Heart left ventricle (tissue), 16 donors: ENCODE data around the gene MPRIP. TPM values are rescaled to one million over a fixed set of nuclear protein-coding genes. Genes with fewer than 3 reads are reported as not detected.
"Not testable (repeated sequence)": the region's sequence is repeated elsewhere in the genome, so short reads cannot be mapped to it uniquely, and the experiment has no call there.

ENCODE experiments used
- ATAC-seq, 4 donors: fragments of 200-7000 bp; cut with Tn5 transposase; one replicate each; pipeline ENCODE4 v1.9.1; 2020 to 2022; ENCODE audit warnings: moderate library complexity in 4 of 4, mild to moderate bottlenecking in 3 of 4, moderate number of reproducible peaks in 1 of 4
- DNase-seq, 5 donors: peaks; one replicate each; pipeline ENCODE4 v3.0.0-alpha.2; 2020
- H3K27ac ChIP-seq, 12 donors: fragments of 200-600 bp; sonication (generic) in 4 of 12; one replicate each; pipeline versions ENCODE4 v1.5.0 to v1.8.0; 2016 to 2022; ENCODE audit warnings: mild to moderate bottlenecking in 2 of 12
- H3K27me3 ChIP-seq, 9 donors: fragments of 200-600 bp; sonication (generic) in 2 of 9; one replicate each; pipeline versions ENCODE4 v1.5.1 to v1.8.0; 2016 to 2022; ENCODE audit warnings: mild to moderate bottlenecking in 3 of 9
- H3K36me3 ChIP-seq, 9 donors: fragments of 200-600 bp; sonication (generic) in 2 of 9; one replicate each; pipeline versions ENCODE4 v1.5.0 to v1.8.0; 2018 to 2022; ENCODE audit warnings: mild to moderate bottlenecking in 2 of 9
- H3K4me1 ChIP-seq, 12 donors: fragments of 200-600 bp; sonication (generic) in 4 of 12; one replicate each; pipeline versions ENCODE4 v1.5.0 to v1.8.0; 2016 to 2022; ENCODE audit warnings: mild to moderate bottlenecking in 3 of 12
- H3K4me3 ChIP-seq, 12 donors: fragments of 200-600 bp; sonication (generic) in 4 of 12; one replicate each; pipeline versions ENCODE4 v1.5.0 to v1.8.0; 2017 to 2022; ENCODE audit warnings: mild to moderate bottlenecking in 9 of 12, moderate library complexity in 4 of 12
- H3K9me3 ChIP-seq, 12 donors: fragments of 200-600 bp; sonication (generic) in 4 of 12; one replicate each; pipeline versions ENCODE4 v1.5.0 to v1.8.0; 2016 to 2022; ENCODE audit warnings: mild to moderate bottlenecking in 1 of 12
- POLR2A ChIP-seq, 2 donors: fragments of 450-650 bp; IDR thresholded peaks; one replicate each; pipeline ENCODE4 v1.6.1; 2017; ENCODE audit warnings: antibody characterized with exemption in 2 of 2, mild to moderate bottlenecking in 2 of 2, moderate library complexity in 2 of 2
- WGBS, 4 donors: extraction: QIAGEN DNeasy Blood & Tissue Kit in 2 of 4; methylation state at CpG; one replicate each; pipeline versions ENCODE4 v1.1.5 to v1.1.7; 2013 to 2018; 5-methylcytosine and 5-hydroxymethylcytosine counted together
- intact Hi-C, 10 donors: fragments of 100-400 bp; cut with DNase I; formaldehyde crosslinking; loops; one replicate each; pipeline versions ENCODE4 v1.11.1 to v1.14.2; 2022
- polyA plus RNA-seq, 2 donors: library from polyadenylated mRNA; stranded (reverse); fragments of 200-250 nt; gene quantifications; one replicate each; pipeline ENCODE4 v1.2.3, GENCODE V29; 2013
- total RNA-seq, 9 donors: library from RNA; depleted of rRNA in 2 of 9; stranded (reverse); fragments of >200 nt in 2 of 9; fragmentation: NEBNext Ultra II Directional in 3 of 9; extraction: Animal tissue kit (Norgen Biotek cat#: 25700) in 3 of 9; gene quantifications; one replicate each; pipeline versions ENCODE4 v1.1.0 to v1.2.4, GENCODE V29; 2016 to 2023
- TF ChIP-seq, protein P1 (sequence below), 12 donors: fragments of 200-600 bp; sonication (generic) in 4 of 12; IDR thresholded peaks; one replicate each; pipeline versions ENCODE4 v1.5.0 to v1.8.0; 2018 to 2022; ENCODE audit warnings: antibody characterized with exemption in 12 of 12, mild to moderate bottlenecking in 5 of 12
- donor health status: ischemic (EF 13 %, LVEDD 7.1; RV severe dilation, severe dysfunction).
- donor health status: healthy with polysubstance abuse.
- donor health status: DM: no; HTN: yes; CAD: no.
- donor health status: DM: no; HTN: no; CAD: no.
- donor health status: ischemic (EF 25% LVEDD 6.9; RV normal size, moderate dysfunction).
- donor health status: ischemic (EF 25% LVEDD 5.7; RV mildly dilated, moderate dysfunction).
- donor health status: healthy.
- donor health status: DM: yes; HTN: yes; CAD: no.
- donor health status: ischemic (EF 35%, LVEDD 5.7; RV mildly dilated, moderate dysfunction).
- donor health status: nonischemic (EF 11% LVEDD 7.7; RV severe dilation, severe dysfunction).
- donor health status: DM: yes; HTN: yes; CAD: no.
- donor health status: PGD.
- donor health status: ischemic (EF 29% LVEDD 5.4; RV normal size, mild dysfunction).
- donor health status: nonischemic (EF 23%, LVEDD 6.1; RV moderate dilation, normal function).

The MPRIP gene
- total and polyA plus RNA-seq, 11 donors, result 131 to 686 (median 343) TPM

DNA sequence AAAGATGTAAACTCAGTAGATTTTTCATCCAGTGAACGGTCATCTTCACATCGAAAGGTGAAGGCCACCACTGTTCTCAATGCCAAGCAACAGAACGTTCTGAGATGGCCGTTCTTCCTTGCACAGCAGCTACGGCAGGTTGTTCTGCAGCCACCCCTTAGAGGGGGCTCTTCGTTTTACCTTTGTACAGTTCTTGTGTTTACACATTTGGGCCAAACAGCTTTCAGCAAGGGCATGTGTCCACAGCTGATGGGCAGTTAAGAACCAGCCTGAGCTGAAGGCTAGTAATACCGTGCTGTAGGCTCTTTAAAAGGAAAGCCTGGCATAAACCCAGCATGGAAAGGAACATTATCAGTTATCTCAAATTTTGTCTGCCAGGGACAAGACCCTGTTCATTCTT lies 147.9 kb downstream of the MPRIP start:
- Histone ChIP-seq H3K27me3 (no peaks in the 10 kb centered on the region), H3K4me1 (peaks cover 0 to 61% (median 44%) of the 10 kb centered on the region in 12 donors), H3K9me3 (no peaks in the 10 kb centered on the region), H3K36me3 (peaks cover 0 to 44% (median 30%) of the 10 kb centered on the region in 9 donors), H3K4me3 (no peak overlapping the region), H3K27ac (peak overlapping the region in 10 of 12 donors; percentile 16 to 83 (median 76))
- DNase-seq (peak in 2 of 5 donors; percentile 9 to 27), ATAC-seq (peak; percentile 48 to 75 (median 62))
- WGBS, 4 donors, result 57 to 65% (median 62%) methylated on average over 7 of the region's 7 CpGs
- TF ChIP-seq, protein P1, sequence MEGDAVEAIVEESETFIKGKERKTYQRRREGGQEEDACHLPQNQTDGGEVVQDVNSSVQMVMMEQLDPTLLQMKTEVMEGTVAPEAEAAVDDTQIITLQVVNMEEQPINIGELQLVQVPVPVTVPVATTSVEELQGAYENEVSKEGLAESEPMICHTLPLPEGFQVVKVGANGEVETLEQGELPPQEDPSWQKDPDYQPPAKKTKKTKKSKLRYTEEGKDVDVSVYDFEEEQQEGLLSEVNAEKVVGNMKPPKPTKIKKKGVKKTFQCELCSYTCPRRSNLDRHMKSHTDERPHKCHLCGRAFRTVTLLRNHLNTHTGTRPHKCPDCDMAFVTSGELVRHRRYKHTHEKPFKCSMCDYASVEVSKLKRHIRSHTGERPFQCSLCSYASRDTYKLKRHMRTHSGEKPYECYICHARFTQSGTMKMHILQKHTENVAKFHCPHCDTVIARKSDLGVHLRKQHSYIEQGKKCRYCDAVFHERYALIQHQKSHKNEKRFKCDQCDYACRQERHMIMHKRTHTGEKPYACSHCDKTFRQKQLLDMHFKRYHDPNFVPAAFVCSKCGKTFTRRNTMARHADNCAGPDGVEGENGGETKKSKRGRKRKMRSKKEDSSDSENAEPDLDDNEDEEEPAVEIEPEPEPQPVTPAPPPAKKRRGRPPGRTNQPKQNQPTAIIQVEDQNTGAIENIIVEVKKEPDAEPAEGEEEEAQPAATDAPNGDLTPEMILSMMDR (IDR thresholded peaks at IDR 0.05), result peak in 2 of 12 donors; percentile 6
- TF ChIP-seq POLR2A (IDR thresholded peaks at IDR 0.05), result no peak
- intact Hi-C loops, result loop anchor here in 2 of 10 donors (2.0 to 5.0 kb wide), 2 partner anchors 38 to 39 kb away; no protein-coding TSS in a partner anchor

DNA sequence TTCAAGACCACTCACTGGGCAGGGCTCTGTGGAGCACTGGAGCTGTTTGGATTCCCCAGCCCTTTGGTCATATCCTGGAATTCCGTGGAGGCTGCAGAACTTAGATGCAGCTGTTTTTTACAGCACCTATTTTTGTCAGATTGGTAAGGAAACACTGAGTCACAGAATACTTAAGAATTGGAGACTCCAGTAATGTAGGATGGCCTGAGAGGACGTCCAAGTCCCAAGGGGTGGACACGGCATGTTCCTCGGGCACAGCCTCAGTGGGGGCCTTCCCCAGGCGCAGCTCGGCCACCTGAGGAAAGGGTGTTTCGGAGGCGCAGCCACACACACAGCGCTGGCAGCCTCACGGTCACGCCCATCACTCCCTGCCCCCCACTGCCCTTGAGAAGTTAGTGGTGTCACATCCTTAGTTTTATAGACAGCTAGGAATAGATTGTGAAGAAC lies 149.1 kb downstream of the MPRIP start:
- DNase-seq, result peak in 4 of 5 donors; percentile 49 to 82 (median 68)
- ATAC-seq, result peak; percentile 75 to 83 (median 80)
- H3K4me3 ChIP-seq, result peak overlapping the region in 1 of 12 donors; percentile 3
- H3K9me3 ChIP-seq, result no peaks in the 10 kb centered on the region
- intact Hi-C loops, result loop anchor here in 2 of 10 donors (2.0 to 5.0 kb wide), 2 partner anchors 37 to 39 kb away; no protein-coding TSS in a partner anchor
- TF ChIP-seq, protein P1 (IDR thresholded peaks at IDR 0.05), result no peak
- peak in 1 of 2 donors; percentile 14 for TF ChIP-seq POLR2A (IDR thresholded peaks at IDR 0.05)
- H3K27ac ChIP-seq, result peak overlapping the region; percentile 57 to 86 (median 76)
- 21 to 27% (median 24%) methylated on average over 11 of the region's 11 CpGs for WGBS, 4 donors
- peaks cover 0 to 34% (median 29%) of the 10 kb centered on the region in 9 donors for H3K36me3 ChIP-seq
- no peaks in the 10 kb centered on the region for H3K27me3 ChIP-seq
- H3K4me1 ChIP-seq, result peaks cover 0 to 49% (median 32%) of the 10 kb centered on the region in 12 donors

DNA sequence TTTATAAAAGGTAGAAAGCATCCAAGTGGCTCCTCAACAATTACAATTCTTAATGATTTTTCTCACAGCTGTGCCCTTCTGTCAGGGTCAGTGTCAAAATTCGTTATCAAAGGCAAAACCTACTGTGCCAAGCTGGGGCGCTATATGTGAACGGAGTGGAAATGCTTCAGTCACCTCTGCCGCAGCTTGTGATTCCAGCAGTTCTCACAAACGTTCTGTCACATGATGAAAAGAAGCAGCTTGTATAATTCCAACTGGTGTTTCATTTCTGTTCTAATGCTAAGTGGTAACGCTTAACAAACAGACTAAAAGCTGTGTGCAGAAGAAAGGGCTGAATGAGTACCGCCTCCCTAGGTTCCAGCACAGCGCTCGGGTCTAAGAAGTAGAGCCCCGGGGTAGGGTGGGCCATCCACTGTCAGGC lies 149.7 kb downstream of the MPRIP start:
- ATAC-seq, result peak in 3 of 4 donors; percentile 13 to 34 (median 23)
- H3K4me3 ChIP-seq, result peak overlapping the region in 1 of 12 donors; percentile 3
- H3K27ac ChIP-seq, result peak overlapping the region; percentile 57 to 86 (median 76)
- 33 to 40% (median 38%) methylated on average over 10 of the region's 10 CpGs for WGBS, 4 donors
- intact Hi-C loops, result loop anchor here in 2 of 10 donors (2.0 to 5.0 kb wide), 2 partner anchors 37 to 40 kb away; no protein-coding TSS in a partner anchor
- H3K27me3 ChIP-seq, result no peaks in the 10 kb centered on the region
- peaks cover 0 to 43% (median 28%) of the 10 kb centered on the region in 12 donors for H3K4me1 ChIP-seq
- H3K36me3 ChIP-seq, result peaks cover 0 to 28% (median 24%) of the 10 kb centered on the region in 9 donors
- peak in 1 of 5 donors; percentile 19 for DNase-seq
- H3K9me3 ChIP-seq, result no peaks in the 10 kb centered on the region
- no peak for TF ChIP-seq POLR2A (IDR thresholded peaks at IDR 0.05)
- TF ChIP-seq, protein P1 (IDR thresholded peaks at IDR 0.05), result no peak

DNA sequence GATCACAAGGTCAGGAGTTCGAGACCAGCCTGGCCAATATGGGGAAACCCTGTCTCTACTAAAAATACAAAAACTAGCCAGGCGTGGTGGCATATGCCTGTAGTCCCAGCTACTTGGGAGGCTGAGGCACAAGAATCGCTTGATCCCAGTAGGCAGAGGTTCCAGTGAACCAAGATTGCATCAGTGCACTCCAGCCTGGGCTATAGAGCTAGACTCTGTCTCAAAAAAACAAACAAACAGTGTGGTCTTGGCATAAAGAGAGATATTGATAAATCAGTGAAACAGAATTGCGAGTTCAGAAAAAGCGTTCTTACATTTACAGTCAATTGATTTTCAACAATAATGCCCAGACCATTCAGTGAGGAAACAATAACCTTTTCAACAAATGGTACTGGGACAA lies 153.2 kb downstream of the MPRIP start:
- DNase-seq, intact Hi-C loops, ATAC-seq, H3K27me3 ChIP-seq, H3K9me3 ChIP-seq, H3K36me3 ChIP-seq, H3K4me3 ChIP-seq, H3K27ac ChIP-seq: not testable (repeated sequence)
- 90 to 95% (median 92%) methylated on average over 5 of the region's 5 CpGs for WGBS, 4 donors
- peaks cover 0 to 31% (median 17%) of the 10 kb centered on the region in 12 donors for H3K4me1 ChIP-seq
